HG03442 (cell line): ENCODE measurements around the gene OR5D14.

ENCODE experiments used
- ATAC-seq: cut with Tn5 transposase; IDR thresholded peaks from one replicate; pipeline ENCODE4 v1.9.1; 2021; ENCODE audit warnings: mild to moderate bottlenecking, moderate library complexity; ENCODE audit not compliant: unreplicated experiment

OR5D14 gene

GRCh38 chr11:55795256-55795655 lies at the start of gene OR5D14:
Gene OR5D14 (plus strand): TSS chr11:55795556. CDS start chr11:55795556, 0 bp downstream.
- ATAC-seq, result no peak

GRCh38 chr11:55773138-55773537 lies 22.2 kb upstream of the OR5D14 start, which contains the start of gene OR5D13:
Gene OR5D13 (plus strand): TSS chr11:55773438. CDS start chr11:55773438, 0 bp downstream.
- no peak for ATAC-seq

DNA sequence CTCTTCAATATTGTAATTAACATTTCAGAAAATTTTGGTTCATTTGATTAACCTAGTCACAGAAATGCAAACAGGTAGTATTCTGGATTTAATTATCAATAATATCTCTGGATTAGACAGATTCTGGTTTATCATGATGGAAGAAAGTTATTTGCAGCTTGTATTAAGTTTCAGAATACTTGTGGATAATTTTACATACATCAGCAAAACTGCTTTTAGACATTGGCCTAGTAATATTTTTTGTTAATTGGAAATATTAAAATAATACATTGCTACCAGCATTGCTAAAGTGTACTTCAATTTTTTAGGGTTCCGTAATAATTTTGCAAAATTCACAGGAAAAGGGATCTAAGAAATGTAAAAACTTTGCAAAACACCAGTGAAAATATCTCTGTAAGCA lies 3.8 kb upstream of the OR5D14 start:
- no peak for ATAC-seq

- ATAC-seq, result no peak
These were observed 2.0 kb upstream of the OR5D14 start for GRCh38 chr11:55793321-55793720.

DNA sequence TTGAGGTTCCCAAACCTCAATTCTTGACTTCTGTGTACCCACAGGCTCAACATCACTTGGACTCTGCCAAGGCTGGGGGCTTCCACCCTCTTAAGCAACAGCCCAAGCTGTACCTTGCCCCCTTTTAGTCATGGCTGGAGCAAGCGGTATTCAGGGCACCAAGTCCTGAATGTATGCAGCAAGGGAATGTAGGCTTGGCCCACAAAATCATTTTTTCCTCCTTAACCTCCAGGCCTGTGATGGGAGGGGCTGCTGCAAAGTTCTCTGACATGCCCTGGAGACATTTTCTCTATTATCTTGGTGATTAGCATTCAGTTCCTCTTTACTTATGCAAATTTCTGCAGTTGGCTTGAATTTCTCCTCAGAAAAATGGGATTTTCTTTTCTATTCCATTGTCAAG lies 10.9 kb downstream of the OR5D14 start:
- no peak for ATAC-seq

- ATAC-seq, result no peak
These were observed 15.7 kb downstream of the OR5D14 start, which contains the start of gene OR5L1 for GRCh38 chr11:55811067-55811466. Gene OR5L1 (plus strand): TSS chr11:55811367. CDS start chr11:55811467, 100 bp downstream.

- ATAC-seq, result no peak
These were observed 24.0 kb downstream of the OR5D14 start, which contains the start of gene OR5D18 for GRCh38 chr11:55819330-55819729. Gene OR5D18 (plus strand): TSS chr11:55819630. CDS start chr11:55819630, 0 bp downstream.

- no peak for ATAC-seq
These were observed 31.6 kb downstream of the OR5D14 start, which contains the start of gene OR5L2 for GRCh38 chr11:55826919-55827318. Gene OR5L2 (plus strand): TSS chr11:55827219. CDS start chr11:55827219, 0 bp downstream.

- no peak for ATAC-seq
These were observed 43.1 kb downstream of the OR5D14 start, which contains the start of gene OR5D16 for GRCh38 chr11:55838452-55838851. Gene OR5D16 (plus strand): TSS chr11:55838752. CDS start chr11:55838752, 0 bp downstream.
